ENCODE results near the gene CDY1.
"Not testable (repeated sequence)": the region's sequence is repeated elsewhere in the genome, so short reads cannot be mapped to it uniquely, and the experiment has no call there.

The CDY1 gene

GRCh38 chrY:25621817-25622216 is at the start of gene CDY1:
Gene CDY1, plus strand, starts transcription at chrY:25622117. Its CDS starts 326 bp downstream, at chrY:25622443.
- DNase-seq (ENCODE audit: extremely low read depth in 1 of 2, low read depth in 1 of 2): not testable (repeated sequence)

DNA sequence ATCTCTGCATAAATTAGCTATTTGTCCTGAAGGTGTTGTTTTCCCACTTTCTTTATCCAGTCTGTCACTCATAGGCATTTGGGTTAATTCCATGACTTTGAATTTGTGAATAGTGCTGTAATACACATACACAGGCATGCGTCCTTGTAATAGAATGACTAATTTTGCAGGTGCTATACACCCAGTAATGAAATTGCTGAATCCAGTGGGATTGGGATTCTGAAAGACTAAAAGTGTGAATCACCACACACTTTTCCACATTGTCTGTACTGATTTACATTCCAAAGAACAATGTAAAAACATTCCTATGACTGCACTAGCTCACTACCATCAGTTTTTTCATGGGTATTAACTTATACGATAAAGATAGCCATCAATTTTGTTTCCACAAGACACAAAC is 28.6 kb upstream of the CDY1 start:
- not testable (repeated sequence) for DNase-seq (ENCODE audit: extremely low read depth in 1 of 2, low read depth in 1 of 2)

DNA sequence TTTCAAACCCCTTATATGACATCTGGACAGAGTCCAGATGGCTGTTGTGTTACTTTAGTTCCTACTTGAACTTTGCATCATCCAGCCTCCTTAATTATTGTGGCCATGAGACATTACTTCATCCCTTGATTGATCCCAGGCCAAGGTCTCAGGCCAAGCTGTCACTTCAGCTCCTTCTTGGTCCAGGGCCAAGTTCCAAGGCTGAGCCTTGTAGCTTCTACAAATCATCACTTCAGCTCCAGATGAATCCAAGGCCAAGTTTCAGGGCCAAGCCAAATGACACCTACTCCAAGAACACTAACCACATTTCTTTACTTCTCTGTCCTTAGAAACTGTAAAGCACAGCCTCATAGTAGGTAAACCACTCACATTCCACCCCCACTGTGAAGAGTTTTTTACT is 1.7 kb upstream of the CDY1 start:
- not testable (repeated sequence) for DNase-seq (ENCODE audit: extremely low read depth in 1 of 2, low read depth in 1 of 2)

- not testable (repeated sequence) for DNase-seq (ENCODE audit: extremely low read depth in 1 of 2, low read depth in 1 of 2)
Observed at GRCh38 chrY:25626524-25626923, 4.6 kb downstream of the CDY1 start.

DNA sequence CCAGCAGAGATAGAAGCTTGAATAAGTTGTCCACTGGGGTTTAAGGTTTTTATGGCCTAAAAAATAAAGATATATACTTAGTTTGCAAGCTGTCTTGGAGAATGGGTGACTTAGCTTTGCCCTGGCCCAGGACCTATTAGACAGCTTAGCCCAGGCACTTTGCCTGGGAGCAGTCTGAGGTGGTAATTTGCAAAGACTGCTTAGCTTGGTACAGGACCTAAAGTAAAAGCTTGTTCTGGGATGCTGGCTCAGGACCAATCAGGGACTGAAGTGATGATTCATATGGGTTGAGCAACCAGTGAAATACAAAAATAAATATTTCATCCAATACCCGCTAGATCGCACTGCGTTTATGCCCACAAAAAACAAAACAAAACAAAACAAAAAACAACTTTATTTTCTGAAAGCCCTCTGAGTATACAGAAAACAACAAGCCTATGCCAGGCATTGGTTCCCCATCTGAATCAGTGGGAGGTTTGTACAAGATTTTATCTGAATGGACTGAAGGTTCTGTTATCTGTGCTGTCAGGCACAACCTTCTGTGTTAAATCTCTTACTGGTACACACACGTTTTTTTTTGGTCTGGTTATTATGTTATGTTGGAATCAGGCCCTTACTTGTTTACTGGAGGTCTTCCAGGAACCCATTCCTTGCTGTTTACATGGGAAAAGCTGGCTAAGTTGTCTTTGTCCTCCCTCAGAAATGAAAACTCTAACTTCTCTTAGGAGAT is 8.6 kb downstream of the CDY1 start:
- DNase-seq (ENCODE audit: extremely low read depth in 1 of 2, low read depth in 1 of 2): not testable (repeated sequence)

GRCh38 chrY:25639852-25640251 is 17.9 kb downstream of the CDY1 start:
- DNase-seq (ENCODE audit: extremely low read depth in 1 of 2, low read depth in 1 of 2): not testable (repeated sequence)

DNA sequence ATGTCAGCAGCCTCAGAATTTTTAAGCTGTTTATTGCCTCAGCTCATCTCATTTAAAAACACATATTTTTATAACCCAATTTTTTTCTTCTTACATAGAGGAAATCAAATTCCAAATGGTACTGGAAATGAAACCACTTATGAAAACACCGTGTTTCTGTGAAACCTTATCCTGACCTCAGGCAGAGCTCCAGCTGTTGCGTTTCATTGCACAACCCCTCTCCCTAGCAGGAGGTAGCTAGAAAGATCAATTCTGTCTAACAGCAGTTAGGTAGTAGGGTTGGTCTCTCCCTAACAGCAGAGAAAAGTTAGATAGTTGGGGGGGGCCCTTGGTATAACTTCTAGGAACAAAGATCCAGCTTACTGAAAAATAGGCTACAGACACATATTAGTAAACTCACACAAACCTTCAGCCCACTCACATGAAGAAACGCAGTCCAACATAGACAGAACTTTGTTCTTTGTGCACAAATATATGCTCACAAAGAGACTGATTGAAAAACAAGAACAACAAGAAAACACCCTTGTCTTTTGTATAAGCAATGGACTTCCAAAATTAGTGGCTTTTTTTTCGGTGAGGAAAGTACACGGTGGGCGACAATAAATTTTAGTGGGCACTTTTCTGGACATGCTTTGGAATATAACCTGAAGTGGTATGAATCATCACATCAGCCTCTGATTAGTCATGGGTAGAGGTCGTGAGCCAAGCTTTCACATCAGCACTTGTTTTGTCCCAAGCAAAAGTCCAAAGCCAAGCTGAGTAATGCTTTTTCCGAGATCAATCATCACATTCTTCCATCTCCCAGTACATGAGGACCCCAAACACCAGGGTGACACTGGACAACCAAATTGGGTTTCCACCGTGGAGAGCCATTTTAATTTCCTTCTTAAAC is 21.4 kb downstream of the CDY1 start:
- DNase-seq (ENCODE audit: extremely low read depth in 1 of 2, low read depth in 1 of 2): not testable (repeated sequence)
